Esophagus (tissue), 2 donors: ENCODE results near the gene STRADA. TPM values are rescaled to one million over a fixed set of nuclear protein-coding genes. Genes with fewer than 3 reads are reported as not detected.
A peak's percentile ranks its signal among the peaks of the same experiment; 100 is the strongest.

Source experiments
- H3K27ac ChIP-seq, 2 donors: one replicate each; pipeline ENCODE4 v1.5.1; 2013; ENCODE audit warnings: low read depth in 2 of 2, mild to moderate bottlenecking in 2 of 2, inconsistent platforms in 1 of 2, low read length in 1 of 2, moderate library complexity in 1 of 2
- H3K27me3 ChIP-seq, 2 donors: one replicate each; pipeline ENCODE4 v1.6.1; 2013; ENCODE audit warnings: low read length in 2 of 2, control low read depth in 1 of 2, mild to moderate bottlenecking in 1 of 2; ENCODE audit not compliant: insufficient read depth in 2 of 2, control insufficient read depth in 1 of 2
- H3K36me3 ChIP-seq, 2 donors: one replicate each; pipeline ENCODE4 v1.6.1; 2013; ENCODE audit warnings: low read length in 1 of 2; ENCODE audit not compliant: control insufficient read depth in 2 of 2, insufficient read depth in 2 of 2
- H3K4me1 ChIP-seq, 2 donors: one replicate each; pipeline ENCODE4 v1.6.1; 2013; ENCODE audit warnings: low read length in 1 of 2; ENCODE audit not compliant: control insufficient read depth in 2 of 2, insufficient read depth in 2 of 2
- H3K4me3 ChIP-seq, 2 donors: one replicate each; pipeline ENCODE4 v1.5.1; 2013; ENCODE audit warnings: low read length in 2 of 2, mild to moderate bottlenecking in 2 of 2, low read depth in 1 of 2, moderate library complexity in 1 of 2
- H3K9me3 ChIP-seq, 2 donors: one replicate each; pipeline ENCODE4 v1.6.1; 2013; ENCODE audit warnings: mild to moderate bottlenecking in 2 of 2, low read depth in 1 of 2, low read length in 1 of 2, moderate library complexity in 1 of 2; ENCODE audit not compliant: control insufficient read depth in 2 of 2, insufficient read depth in 1 of 2
- WGBS, 2 donors: extraction: QIAGEN DNeasy Blood & Tissue Kit; methylation state at CpG; one replicate each; pipeline ENCODE4 v1.1.7; 2013; 5-methylcytosine and 5-hydroxymethylcytosine counted together
- polyA plus RNA-seq, 2 donors: library from polyadenylated mRNA; stranded (reverse); fragments of 200-250 nt; gene quantifications; one replicate each; pipeline ENCODE4 v1.2.3, GENCODE V29; 2013
- donor health status: healthy with polysubstance abuse.
- donor health status: Bipolar disorder and iron deficiency.

Gene STRADA
- polyA plus RNA-seq, 2 donors, result 15.5 to 17.2 TPM

- Histone ChIP-seq H3K9me3 (no peaks in the 10 kb centered on the region), H3K36me3 (peaks cover 5 to 10% of the 10 kb centered on the region in 2 donors), H3K27me3 (no peaks in the 10 kb centered on the region), H3K27ac (no peak overlapping the region), H3K4me3 (no peak overlapping the region), H3K4me1 (no peaks in the 10 kb centered on the region)
- WGBS, 2 donors, result 82 to 89% methylated on average over 10 of the region's 10 CpGs
Measured at GRCh38 chr17:63760771-63761539, 19.4 kb upstream of the STRADA start.

GRCh38 chr17:63758428-63758827, 16.8 kb upstream of the STRADA start:
- WGBS, 2 donors, result 71 to 80% methylated on average over 2 of the region's 2 CpGs
- H3K4me3 ChIP-seq, result no peak overlapping the region
- H3K27ac ChIP-seq, result no peak overlapping the region
- H3K27me3 ChIP-seq, result no peaks in the 10 kb centered on the region
- H3K4me1 ChIP-seq, result no peaks in the 10 kb centered on the region
- H3K36me3 ChIP-seq, result peaks cover 12% of the 10 kb centered on the region in 2 donors
- H3K9me3 ChIP-seq, result no peaks in the 10 kb centered on the region

- Histone ChIP-seq H3K27ac (no peak overlapping the region), H3K4me1 (no peaks in the 10 kb centered on the region), H3K4me3 (no peak overlapping the region), H3K9me3 (no peaks in the 10 kb centered on the region), H3K36me3 (peaks cover 5 to 15% of the 10 kb centered on the region in 2 donors), H3K27me3 (no peaks in the 10 kb centered on the region)
- WGBS, 2 donors, result 93 to 96% methylated on average over 3 of the region's 3 CpGs
Measured at GRCh38 chr17:63754046-63754445, 12.4 kb upstream of the STRADA start.

- no peaks in the 10 kb centered on the region for H3K27me3 ChIP-seq
- WGBS, 2 donors, result 88 to 89% methylated on average over 1 of the region's 1 CpG
- H3K36me3 ChIP-seq, result peaks cover 5 to 15% of the 10 kb centered on the region in 2 donors
- no peak overlapping the region for H3K27ac ChIP-seq
- no peak overlapping the region for H3K4me3 ChIP-seq
- no peaks in the 10 kb centered on the region for H3K4me1 ChIP-seq
- H3K9me3 ChIP-seq, result no peaks in the 10 kb centered on the region
Measured at GRCh38 chr17:63753215-63753614, 11.6 kb upstream of the STRADA start.

GRCh38 chr17:63752707-63753106, 11.1 kb upstream of the STRADA start:
- Histone ChIP-seq H3K4me1 (no peaks in the 10 kb centered on the region), H3K27ac (no peak overlapping the region), H3K4me3 (no peak overlapping the region), H3K9me3 (no peaks in the 10 kb centered on the region), H3K36me3 (peaks cover 5 to 15% of the 10 kb centered on the region in 2 donors), H3K27me3 (no peaks in the 10 kb centered on the region)
- WGBS, 2 donors, result 74 to 93% methylated on average over 1 of the region's 1 CpG

- peaks cover 5 to 15% of the 10 kb centered on the region in 2 donors for H3K36me3 ChIP-seq
- H3K27ac ChIP-seq, result no peak overlapping the region
Measured at GRCh38 chr17:63751806-63752205, 10.2 kb upstream of the STRADA start.

GRCh38 chr17:63741143-63741407, 524 bp downstream of the STRADA start:
- Histone ChIP-seq H3K9me3 (no peaks in the 10 kb centered on the region), H3K4me1 (no peaks in the 10 kb centered on the region), H3K27ac (peak overlapping the region; percentile 91 to 96), H3K36me3 (peaks cover 0 to 4% of the 10 kb centered on the region in 2 donors), H3K27me3 (no peaks in the 10 kb centered on the region), H3K4me3 (peak overlapping the region; percentile 74 to 84)
- 0% methylated on average over 14 of the region's 14 CpGs for WGBS, 2 donors

More at GRCh38 chr17:63751806-63752205, 10.2 kb upstream of the STRADA start:
- H3K9me3 ChIP-seq, result no peaks in the 10 kb centered on the region
- WGBS, 2 donors, result 61 to 71% methylated on average over 8 of the region's 8 CpGs
- H3K27me3 ChIP-seq, result no peaks in the 10 kb centered on the region
- H3K4me3 ChIP-seq, result no peak overlapping the region
- no peaks in the 10 kb centered on the region for H3K4me1 ChIP-seq

- peaks cover 0 to 2% of the 10 kb centered on the region in 2 donors for H3K36me3 ChIP-seq
- H3K27me3 ChIP-seq, result no peaks in the 10 kb centered on the region
- 29 to 30% methylated on average over 12 of the region's 12 CpGs for WGBS, 2 donors
- H3K4me1 ChIP-seq, result no peaks in the 10 kb centered on the region
- H3K27ac ChIP-seq, result peak overlapping the region; percentile 91 to 96
- H3K4me3 ChIP-seq, result peak overlapping the region; percentile 74 to 84
- no peaks in the 10 kb centered on the region for H3K9me3 ChIP-seq
Measured at GRCh38 chr17:63740464-63741142, 996 bp downstream of the STRADA start.

GRCh38 chr17:63735691-63736090, 5.9 kb downstream of the STRADA start:
- H3K9me3 ChIP-seq, result no peaks in the 10 kb centered on the region
- H3K27me3 ChIP-seq, result no peaks in the 10 kb centered on the region
- 94 to 95% methylated on average over 8 of the region's 8 CpGs for WGBS, 2 donors
- H3K4me1 ChIP-seq, result no peaks in the 10 kb centered on the region
- H3K27ac ChIP-seq, result no peak overlapping the region
- H3K4me3 ChIP-seq, result no peak overlapping the region
- H3K36me3 ChIP-seq, result no peaks in the 10 kb centered on the region

GRCh38 chr17:63722403-63722802, 19.2 kb downstream of the STRADA start:
- WGBS, 2 donors, result 75 to 80% methylated on average over 2 of the region's 2 CpGs
- Histone ChIP-seq H3K4me3 (no peak overlapping the region), H3K27me3 (no peaks in the 10 kb centered on the region), H3K27ac (no peak overlapping the region), H3K4me1 (no peaks in the 10 kb centered on the region), H3K36me3 (peaks cover 0 to 2% of the 10 kb centered on the region in 2 donors), H3K9me3 (no peaks in the 10 kb centered on the region)
